CD4-positive, alpha-beta T cell treated with Interleukin-15 for 1 hour (primary cell): ENCODE results near the gene CYTIP.

Experiments used
- DNase-seq: peaks from one replicate; pipeline ENCODE4 v3.0.0-alpha.2; 2020

Gene CYTIP

DNA sequence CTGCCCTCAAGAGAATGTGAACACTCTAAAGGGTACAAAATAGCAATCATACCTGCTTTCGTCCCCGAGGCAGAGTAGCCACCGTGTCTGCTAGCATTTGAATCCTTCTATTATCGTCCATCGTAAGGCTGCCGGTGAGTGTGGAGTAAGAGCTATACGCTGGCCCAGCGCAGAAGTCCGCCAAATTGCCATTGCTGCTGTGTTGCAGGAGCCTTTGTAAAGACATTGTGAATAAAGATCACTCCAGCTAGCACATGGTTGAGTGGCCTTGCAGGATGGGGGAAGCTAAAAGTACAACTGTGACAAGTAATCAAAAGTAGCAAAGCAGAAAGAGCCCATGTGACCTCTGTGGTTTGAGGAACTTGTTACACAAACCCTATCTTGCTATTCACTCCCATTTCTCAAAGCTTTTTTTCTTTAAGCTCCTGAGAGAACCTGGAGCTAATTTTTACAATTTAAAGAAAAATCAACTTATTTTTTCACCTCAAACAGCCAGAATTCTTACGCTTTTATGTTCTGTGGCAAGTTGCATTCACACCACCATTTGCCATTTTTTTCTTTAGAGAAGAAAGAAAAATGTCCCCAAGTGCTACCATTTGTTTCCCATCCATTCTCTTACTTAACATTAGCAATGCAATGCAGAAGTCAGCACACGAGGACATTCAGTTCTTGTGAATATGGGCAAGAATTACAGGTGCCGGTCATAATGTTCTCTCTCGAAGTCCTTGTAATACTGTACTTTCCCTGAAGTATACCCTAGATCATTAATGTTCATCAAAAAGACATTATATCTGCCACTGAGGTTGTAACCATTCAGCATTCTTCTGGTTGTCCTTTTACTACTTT lies at the start of gene CYTIP:
CYTIP (minus strand) TSS at position 295 of the 846 bp plus-strand sequence; CDS start at position 226, 69 bp downstream.
- DNase-seq, result peak; percentile 83

- peak; percentile 79 for DNase-seq
Measured at GRCh38 chr2:157492189-157492773, 48.4 kb upstream of the CYTIP start.

GRCh38 chr2:157489983-157490382 lies 46.1 kb upstream of the CYTIP start:
- DNase-seq, result no peak

- DNase-seq, result no peak
Measured at GRCh38 chr2:157488877-157489276, 45.0 kb upstream of the CYTIP start.

GRCh38 chr2:157487747-157488146 lies 43.9 kb upstream of the CYTIP start:
- DNase-seq, result no peak

DNA sequence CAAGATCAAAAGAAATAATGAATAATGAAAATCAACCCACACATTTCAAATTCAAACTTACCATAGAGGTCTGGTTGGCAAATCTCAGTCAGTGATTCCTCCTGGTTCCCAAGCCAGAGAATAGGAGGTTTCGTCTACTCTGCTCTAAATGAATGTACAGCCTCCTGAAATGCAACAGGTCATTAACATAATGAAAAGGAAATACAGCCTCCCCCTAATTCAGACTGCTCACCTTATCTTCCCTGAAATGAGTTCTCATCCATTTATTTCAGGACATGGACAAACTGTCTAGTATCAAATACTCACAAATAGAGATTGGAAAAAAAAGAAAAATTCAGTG lies 43.4 kb upstream of the CYTIP start:
- DNase-seq, result no peak

DNA sequence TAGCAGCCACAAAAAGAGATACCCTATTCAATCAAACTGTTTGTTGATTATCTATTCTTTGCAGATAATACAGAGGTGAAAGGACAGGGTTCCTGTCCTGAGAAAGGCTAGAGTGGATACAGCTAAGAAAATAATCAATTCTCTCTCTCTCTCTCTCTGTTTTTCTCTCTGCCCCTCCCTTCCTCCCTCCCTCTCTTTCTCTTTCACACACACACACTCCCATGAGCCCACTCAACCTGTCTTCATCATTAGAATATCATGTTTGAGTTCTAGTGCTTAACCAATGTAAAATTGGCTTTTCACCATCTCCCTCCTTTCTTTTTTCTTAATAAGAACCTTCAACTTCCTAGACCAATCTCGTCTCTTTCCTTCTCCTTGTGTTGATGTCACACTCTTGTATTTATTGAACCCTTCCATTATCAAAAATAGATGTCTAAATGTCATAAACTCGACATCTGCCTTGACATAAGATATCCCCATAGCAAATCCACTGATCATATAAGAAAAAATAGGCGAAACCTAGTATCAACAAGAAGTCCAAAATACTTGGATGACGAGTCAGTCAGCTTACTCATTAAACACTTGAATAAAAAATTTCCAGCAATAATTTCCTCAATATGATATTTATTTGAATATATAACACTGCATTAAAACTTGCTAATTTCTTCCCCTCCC lies 42.8 kb upstream of the CYTIP start:
- DNase-seq, result no peak

- DNase-seq, result no peak
Measured at GRCh38 chr2:157480182-157480961, 36.5 kb upstream of the CYTIP start.

- DNase-seq, result no peak
Measured at GRCh38 chr2:157479081-157480027, 35.5 kb upstream of the CYTIP start.

- no peak for DNase-seq
Measured at GRCh38 chr2:157477919-157478318, 34.0 kb upstream of the CYTIP start.

- DNase-seq, result no peak
Measured at GRCh38 chr2:157476953-157477709, 33.2 kb upstream of the CYTIP start.

DNA sequence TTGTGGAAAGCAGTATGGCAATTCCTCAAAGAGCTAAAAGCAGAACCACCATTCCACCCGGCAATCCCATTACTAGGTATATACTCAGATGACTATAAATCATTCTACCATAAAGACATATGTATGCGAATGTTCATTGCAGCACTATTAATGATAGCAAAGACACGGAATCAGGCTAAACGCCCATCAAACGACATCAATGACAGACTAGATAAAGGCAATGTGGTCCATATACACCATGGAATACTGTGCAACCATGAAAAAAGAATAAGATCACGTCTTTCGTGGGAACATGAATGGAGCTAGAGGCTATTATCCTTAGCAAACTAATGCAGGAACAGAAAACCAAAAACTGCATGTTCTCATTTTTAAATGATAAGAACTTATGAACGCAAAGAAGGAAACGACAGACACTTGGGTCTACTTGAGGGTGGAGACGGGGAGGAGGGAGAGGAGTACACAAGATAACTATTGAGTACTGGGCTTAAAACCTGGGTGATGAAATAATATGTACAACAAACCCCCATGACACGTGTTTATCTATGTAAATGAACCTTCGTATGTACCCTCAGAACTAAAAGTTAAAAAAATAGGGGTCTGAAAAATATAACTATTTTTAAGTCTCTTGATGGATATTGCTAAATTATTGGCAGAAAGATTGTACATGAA lies 32.0 kb upstream of the CYTIP start:
- DNase-seq, result no peak

GRCh38 chr2:157473581-157473980 lies 29.7 kb upstream of the CYTIP start:
- no peak for DNase-seq

DNA sequence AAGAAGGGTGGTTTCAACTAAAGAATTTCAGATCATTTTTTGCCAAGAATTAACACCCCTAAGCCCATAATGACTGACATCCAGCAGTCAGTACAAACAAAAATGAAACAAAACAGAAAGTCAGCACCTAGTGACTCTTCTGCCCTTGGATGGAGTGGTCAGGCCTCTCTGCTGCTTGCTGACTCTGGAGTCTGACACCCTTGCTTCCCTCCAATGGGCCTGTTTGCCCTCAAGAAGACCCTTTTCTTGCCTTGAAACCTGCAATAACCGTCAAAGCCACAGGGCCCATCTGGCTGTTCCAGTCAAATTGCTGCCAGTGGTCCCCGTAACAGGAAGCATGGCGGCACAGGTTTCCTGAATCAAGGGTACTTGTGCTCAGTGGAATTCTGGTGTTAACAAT lies 27.2 kb upstream of the CYTIP start:
- no peak for DNase-seq

DNA sequence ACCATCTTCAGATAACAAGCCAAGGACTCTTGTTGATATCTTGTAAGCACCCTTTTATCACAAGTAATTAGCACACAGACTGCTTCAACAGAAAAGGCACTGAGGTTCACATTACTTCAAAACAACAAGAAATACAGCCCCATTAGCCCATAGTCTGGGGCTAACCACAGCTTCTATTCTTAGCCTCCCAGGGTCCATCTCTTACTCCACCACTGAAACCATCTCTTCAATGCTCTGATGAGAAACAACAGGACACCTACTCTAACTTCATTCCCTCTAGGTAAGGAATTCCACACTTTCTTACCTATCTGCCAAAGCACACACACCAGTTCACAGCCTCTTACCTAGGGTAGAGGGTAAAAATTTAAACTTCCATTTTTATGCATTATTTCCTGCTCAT lies 26.4 kb upstream of the CYTIP start:
- DNase-seq, result no peak

- no peak for DNase-seq
Measured at GRCh38 chr2:157469726-157470125, 25.8 kb upstream of the CYTIP start.

GRCh38 chr2:157468931-157469708 lies 25.2 kb upstream of the CYTIP start:
- DNase-seq, result peak; percentile 66

- no peak for DNase-seq
Measured at GRCh38 chr2:157466764-157467163, 22.9 kb upstream of the CYTIP start.

- DNase-seq, result no peak
Measured at GRCh38 chr2:157465554-157465953, 21.7 kb upstream of the CYTIP start.

- no peak for DNase-seq
Measured at GRCh38 chr2:157463002-157463401, 19.1 kb upstream of the CYTIP start.
